Measurements from ENCODE around the gene BRWD1. TPM values are rescaled to one million over a fixed set of nuclear protein-coding genes. Genes with fewer than 3 reads are reported as not detected.
"Not testable (repeated sequence)": the region's sequence is repeated elsewhere in the genome, so short reads cannot be mapped to it uniquely, and the experiment has no call there.

The BRWD1 gene
- total RNA-seq, 1 donor from 2014 or later = 104 TPM

DNA sequence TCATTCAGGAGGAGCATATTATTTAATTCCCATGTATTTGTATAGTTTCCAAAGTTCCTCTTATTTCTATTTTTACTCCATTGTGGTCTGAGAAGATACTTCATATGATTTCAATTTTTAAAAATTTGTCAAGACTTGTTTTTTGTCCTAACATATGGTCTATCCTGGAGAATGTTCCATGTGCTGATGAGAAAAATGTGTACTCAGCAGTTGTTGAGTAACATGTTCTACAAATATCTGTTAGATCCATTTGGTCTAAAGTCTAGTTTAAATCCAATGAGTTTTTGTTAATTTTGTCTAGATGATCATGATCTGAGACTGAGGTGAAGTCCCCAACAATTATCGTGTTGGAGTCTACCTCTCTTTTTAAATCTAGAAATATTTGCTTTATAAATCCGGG, 144.6 kb downstream of the BRWD1 start:
- no peak for DNase-seq

DNA sequence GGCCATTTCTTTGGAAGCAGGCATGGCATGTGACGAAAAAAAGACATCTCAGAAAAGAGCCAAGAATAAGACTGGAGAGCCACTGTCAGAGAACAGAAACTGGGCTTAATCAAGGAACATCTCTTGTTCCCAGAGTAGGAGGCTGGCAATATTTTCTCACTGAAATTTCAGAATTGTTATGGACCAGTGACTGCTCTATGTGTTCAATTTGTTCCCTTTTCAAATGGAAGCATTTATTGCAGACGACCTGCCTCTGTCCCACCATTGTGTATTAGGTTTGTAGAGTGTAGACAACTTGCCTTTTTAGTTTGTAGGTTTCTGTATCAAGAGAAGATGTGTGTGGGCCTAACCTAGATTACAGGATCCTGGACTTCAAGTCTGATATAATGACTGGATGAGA, 148.9 kb downstream of the BRWD1 start:
- DNase-seq = no peak

DNA sequence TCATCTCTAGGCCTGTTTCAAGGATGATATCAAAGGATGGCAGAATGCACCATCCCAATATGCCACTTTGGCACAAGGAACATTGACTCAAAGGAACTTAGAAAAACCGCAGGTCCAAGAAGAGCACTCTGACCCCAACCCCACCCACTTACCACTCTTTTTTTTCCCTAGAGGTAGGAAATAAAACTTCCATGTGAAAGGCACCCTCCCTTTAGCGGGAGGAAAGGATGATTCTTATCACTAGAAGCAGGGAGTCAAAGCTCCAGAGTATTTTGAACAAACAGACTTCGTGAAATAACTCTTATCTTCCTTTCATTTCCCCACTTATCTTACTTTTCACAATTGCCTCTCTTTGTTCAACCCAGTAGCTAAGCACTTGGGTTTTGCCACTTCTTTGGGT, 152.4 kb downstream of the BRWD1 start:
- DNase-seq = no peak

DNA sequence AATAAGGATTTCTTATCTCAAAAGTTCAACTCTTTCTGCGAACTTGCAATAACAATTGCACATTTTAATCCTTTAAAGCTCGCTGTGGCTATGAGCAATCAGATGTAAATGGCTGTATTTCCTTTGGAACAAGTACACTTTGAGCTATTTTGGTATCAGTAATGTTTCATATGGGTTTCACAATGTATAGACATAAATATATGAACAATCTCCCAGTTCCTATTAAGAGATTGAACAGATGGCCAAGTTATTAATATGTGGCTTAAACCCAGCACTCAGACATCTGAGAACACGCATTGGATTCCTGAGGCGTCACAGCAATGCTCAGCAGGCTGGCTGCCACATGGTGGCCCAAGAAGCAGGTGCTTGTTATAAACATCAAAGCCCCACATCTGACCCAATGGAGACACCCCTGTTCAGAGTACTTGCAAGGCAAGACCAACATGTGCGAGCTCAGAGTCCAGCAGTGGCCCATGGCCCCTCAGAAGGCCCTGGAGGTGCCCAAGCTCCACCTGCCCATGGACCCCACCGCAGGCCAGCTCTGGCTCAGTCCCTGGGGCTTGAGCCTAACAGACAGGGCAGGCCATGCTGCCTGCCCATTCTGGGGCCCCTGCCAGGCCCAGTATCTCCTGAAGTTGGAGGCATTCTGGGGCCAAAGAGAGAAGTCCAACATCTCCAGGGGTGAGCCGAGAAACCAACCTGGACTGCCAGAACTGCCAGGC, 153.9 kb downstream of the BRWD1 start:
- DNase-seq = no peak

DNA sequence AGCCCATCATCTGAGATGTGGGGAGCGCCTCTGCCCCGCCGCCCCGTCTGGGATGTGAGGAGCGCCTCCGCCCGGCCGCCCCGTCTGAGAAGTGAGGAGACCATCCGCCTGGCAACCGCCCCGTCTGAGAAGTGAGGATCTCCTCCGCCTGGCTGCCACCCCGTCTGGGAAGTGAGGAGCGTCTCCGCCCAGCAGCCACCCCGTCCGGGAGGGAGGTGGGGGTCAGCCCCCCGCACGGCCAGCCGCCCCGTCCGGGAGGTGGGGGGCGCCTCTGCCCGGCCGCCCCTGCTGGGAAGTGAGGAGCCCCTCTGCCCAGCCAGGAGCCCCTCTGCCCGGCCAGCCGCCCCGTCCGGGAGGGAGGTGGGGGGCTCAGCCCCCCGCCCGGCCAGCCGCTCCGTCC, 156.2 kb downstream of the BRWD1 start:
- not testable (repeated sequence) for DNase-seq

DNA sequence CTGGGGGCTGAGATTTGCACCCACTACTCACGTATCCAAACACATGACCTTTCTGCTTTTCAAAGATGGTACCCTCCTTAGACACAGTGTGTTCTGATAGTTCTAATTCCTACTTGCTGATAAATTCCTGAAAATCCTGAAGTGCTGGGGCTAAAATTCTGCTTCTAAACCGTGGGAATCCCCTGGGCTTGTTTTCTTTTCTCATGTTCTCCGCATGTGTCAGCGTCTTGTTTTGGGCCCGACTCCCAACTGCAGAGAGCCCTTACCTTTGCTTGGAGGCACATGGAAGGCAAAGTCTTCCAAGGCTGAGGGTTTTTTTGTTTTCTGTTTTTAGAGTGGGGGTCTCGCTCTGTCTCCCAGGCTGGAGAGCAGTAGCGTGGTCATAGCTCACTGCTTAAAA, 157.4 kb downstream of the BRWD1 start:
- no peak for DNase-seq

DNA sequence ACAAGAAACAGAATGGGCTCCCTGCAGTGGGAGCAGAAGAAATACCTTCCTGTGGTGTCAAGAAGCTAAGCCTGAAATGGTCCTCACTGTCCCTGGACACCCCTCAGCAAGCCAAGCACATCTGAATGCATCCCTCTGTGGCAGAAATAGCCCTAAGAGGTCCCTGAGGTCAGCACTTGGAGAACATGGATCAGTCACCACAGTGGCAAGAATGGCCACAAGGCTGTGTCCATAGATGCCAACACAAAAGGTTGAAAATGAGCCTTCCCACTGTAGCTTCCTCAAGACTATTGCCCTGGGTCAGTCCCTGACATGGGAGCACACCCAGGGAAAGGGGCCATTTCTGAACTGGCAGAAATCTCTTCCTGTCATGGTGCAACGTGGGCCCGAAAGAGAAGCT, 157.9 kb downstream of the BRWD1 start:
- DNase-seq = no peak

DNA sequence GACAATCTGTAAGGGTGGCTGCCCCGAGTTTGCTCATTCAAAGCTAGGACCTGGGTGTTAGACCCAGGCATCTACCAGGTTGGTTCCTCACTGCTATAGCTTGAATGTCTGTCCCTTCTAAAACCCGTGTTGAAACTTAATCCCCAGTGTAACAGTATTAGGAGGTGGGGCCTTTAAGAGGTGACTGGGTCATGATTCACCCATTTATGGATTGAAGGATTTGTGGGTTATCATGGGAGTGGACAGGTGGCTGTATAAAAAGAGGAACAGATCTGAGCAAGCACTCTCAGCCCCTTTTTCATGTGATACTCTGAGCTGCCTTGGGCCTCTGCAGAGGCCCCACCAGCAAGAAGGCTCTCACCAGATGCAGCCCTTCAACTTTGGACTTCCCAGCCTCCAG, 159.6 kb downstream of the BRWD1 start:
- DNase-seq = no peak

DNA sequence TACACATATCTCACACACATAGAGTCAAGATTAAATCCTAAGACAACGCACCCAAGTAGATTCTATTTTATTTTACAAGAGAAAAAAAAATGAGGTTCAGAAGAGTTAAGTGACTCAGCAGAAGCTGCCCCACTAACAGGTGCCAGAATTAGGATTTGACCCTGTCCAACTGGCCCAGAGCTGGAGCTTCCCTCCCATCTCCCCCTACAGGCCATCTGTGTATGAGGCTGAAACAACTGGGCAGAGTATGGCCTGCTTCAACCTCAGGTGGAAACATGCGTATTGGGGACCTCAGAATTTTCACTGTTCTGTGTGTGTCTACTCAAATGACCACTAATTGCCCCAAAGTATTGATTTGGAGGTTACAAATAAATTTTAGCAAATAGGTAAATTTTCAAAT, 160.1 kb downstream of the BRWD1 start:
- peak; percentile 25 for DNase-seq

DNA sequence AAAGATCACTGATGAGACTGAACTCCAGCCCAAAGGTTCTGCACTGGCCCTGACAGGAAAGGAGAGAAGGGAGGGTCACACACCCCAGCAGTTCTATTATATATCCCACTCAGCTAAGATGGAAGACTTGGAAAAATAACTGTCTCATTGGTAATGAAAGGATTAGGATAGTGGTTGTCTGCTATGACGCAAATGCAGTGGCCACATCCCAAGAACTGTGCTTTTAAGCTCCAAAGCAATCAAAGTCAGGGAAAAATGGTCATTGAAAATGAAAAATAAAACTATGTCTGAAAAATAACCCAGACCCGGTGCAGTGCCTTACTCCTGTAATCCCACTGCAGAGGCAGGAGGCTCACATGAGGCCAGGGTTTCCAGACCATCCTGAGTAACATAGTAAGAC, 161.2 kb downstream of the BRWD1 start:
- DNase-seq = no peak

DNA sequence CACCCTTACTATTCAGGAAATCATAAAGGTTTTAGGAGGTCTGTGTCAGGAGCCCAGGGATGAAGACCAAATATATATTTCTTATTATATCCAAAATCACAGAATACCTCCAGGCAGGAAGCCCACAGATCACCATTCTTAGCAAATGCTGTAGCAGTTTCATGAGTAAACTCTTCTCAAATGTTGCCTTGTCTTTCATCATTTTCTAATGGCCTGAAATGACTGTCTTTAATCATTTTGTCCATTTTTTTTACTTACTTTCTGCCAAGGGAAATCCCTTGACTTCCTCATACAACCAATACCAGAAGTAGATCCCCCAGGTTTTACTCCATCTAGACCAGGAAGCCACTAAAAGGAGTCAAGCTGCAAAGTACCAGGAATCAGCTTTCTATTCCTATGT, 162.6 kb downstream of the BRWD1 start:
- DNase-seq = no peak

DNA sequence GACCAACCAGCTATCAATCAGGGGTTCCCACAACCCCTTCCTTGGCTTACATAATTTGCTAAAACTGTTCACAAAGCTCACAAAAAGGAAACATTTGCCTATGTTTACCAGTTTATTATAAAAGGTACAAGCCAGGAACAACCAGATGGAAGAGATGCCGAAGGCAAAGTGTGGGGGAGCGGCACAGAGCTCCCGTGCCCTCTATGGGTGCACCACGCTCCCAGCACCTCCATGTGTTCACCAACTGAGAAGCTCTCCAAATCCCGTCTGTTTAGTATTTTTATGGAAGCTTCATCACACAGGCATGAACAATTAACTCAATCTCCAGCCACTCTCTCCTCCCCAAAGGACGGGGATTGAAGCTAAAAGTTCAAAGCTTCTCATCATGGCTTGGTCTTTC, 163.1 kb downstream of the BRWD1 start:
- no peak for DNase-seq

DNA sequence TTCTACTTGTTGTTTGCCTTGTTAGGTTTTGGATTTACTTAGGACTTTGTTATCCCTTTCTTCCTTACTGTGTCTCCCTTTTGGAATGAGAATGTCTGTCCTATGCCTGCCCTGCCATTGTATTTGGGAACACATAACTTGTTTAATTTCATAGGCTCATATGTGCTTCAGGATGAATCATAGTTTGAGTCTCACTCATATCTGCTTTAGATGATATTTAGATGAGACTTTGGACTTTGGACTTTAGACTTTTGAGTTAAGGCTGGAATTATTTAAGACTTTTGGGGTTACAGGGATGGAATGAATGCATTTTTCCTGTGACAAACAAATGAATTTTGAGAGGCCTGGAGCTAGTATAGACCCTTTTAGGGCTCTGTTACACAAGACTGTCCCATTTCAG, 163.6 kb downstream of the BRWD1 start:
- DNase-seq = no peak

DNA sequence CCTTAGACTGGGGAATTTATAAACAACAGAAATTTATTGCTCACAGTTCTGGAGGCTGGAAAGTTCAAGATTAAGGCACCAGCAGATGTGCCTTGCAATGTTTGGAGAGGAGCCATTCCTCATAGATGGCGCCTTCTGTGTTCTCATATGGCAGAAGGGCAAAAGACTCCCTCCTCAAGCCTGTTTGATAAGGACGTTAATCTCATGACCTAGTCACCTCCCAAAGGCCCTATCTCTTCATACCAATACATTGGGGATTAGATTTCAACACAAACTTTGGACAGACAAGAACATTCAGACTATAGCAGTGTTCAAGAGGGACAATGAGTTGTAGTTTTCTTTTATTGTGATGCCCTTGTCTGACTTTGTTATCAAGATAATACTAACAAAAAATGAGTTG, 164.5 kb downstream of the BRWD1 start:
- DNase-seq = no peak

DNA sequence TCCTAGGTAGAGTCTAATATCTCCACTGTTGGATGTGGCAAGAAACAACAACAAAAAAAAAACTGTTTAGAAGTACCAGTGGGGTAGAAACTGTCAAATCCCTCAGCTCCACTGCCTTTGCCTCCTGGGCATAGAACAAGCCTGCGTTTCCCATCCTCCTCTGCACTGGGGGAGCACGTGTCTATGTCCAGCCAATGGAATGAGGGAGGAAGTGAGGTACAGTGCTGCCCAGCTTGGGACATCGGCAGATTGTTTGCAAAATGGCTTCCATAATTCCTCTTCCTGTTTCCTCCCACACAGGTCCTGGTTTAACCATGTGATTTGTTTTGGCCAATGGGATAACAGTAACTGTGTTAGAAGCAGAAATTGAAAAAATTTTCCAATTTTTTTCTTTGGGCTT, 169.2 kb downstream of the BRWD1 start:
- no peak for DNase-seq

DNA sequence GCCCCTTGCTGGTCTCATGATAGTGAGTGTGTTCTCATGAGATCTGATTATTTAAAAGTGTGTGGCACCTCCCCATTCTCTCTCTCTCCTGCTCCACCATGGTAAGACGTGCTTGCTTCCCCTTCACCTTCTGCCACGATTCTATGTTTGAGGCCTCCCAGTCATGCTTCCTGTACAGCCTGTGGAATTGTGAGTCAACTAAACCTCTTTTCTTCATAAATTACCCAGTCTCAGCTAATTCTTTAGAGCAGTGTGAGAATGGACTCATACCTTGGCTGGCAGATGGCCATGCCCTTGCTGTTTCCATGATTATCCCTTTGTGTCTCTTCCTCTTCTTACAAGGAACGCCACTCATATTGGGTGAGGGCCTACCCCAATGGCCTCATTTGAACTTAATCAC, 170.5 kb downstream of the BRWD1 start:
- DNase-seq = peak; percentile 21

DNA sequence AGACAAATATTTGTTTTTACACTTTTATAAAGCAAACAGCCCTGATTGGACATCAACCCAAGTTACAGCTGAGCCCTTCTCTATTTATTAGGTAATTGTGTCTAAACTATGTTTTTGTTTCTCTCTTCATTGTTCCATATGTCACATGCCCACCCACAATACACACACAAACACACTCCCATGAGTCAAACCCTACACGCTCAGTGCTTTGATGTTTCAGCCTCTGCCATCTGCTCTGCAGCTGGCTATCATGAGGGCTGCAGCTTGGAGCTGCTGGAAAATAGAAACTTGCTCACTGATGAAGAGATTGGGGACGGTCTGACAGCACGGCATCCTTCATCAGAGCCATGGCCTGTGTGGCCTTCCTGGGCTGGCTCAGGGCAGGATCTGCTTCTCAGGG, 171.9 kb downstream of the BRWD1 start:
- peak; percentile 26 for DNase-seq

DNA sequence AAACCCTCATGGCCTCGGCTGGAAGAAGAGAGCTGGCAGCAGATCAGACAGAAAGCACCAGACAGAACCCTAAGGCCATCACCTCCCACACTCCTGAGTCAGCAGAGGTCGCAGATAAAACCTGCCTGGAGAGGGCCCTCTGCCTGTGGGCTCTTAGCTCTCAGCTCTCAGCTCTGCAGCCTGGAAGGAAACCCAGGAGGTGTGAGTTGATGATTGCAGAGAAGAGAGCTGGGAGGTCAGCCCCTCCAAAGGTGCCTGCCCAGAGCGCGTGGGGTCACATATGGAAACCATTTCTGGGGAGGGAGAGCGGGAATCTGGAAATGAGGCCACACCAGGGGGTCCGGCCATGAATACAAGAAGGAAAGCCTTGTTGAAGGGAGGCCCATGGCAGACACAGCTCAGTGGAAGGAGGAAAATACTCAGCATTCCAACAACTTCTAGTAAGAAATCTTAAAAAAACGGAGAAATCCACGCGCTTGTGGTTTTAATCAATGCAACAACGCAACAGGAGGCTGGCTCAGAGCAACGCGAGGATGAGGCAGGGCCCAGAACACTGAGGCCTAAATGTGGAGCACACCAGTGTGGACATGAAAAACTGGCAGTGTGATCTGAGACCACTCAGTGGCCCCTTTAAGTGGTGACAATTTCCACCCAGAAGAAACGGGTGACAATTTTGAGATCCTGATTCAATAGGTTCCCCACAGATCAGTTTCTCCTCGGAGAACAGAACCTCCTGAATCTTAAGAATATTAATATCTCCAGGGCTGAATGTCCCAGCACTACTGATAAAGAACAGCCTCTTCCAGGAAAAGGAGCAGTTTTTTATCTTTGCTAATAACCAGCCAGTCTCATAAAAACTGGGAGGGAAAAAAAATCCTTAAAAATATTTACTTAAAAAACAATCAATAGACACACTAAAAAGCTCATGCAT, 175.9 kb downstream of the BRWD1 start:
- no peak for DNase-seq

DNA sequence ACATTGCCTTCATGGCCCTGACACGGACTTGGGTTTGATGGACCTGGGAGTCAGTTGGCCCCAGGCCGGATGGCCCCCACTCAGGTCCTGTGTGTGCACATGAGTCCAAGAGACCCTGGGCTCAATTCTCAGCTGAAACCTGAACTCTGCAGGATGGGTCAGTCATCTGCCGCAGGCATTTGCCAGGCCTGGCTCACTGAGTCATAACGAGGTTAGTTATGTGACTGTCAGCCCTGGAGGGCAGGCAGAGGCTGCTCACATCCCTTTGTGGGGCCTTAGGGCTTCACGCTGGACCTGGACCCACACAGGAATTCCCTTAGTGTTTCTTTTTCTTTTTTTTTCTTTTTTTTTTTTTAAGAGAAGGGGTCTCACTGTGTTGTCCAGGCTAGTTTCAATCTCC, 176.7 kb downstream of the BRWD1 start:
- no peak for DNase-seq

DNA sequence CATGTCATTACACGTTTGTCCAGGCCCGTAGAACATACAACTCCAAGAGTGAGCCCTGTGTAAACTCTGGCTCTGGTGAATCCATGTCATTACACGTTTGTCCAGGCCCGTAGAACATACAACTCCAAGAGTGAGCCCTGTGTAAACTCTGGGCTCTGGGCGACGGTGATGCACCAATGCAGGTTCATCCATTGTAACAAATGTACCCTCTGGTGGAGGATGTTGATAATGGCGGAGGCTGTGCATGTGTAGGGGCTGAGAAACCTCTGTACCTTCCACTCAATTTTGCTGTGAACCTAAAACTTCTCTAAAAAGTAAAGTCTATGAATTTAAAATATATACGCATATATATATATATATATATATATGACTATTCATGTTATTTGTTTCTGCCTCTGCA, 177.3 kb downstream of the BRWD1 start:
- peak; percentile 73 for DNase-seq

DNA sequence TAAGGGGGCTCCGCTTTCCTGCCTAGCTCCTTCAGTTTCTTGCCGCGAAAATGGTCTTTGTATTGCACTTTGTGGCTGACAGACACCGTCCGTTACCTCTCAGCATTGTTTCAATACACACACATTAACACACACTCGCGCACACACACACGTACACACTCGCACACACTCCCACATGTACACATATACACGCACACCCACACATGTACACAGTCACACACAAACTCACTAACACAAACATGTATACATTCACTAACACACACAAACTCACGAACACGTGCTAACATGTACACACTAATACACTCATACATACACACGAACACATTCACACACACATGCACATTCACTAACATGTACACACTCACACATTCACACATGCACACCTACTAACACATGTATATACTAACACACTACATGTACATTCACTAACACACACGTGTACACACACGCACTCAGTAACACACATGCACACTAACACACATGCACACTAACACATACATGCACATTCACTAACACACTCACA, 179.1 kb downstream of the BRWD1 start:
- no peak for DNase-seq
